Smooth muscle cell (in vitro differentiated cells): ENCODE data around the gene ZNF474. TPM values are rescaled to one million over a fixed set of nuclear protein-coding genes. Genes with fewer than 3 reads are reported as not detected.

Experiments used
- DNase-seq: peaks from one replicate; lab custom pipeline; 2025; ENCODE audit not compliant: unreplicated experiment; lab: John Stamatoyannopoulos, UW
- H2AFZ ChIP-seq: fragments of 200-600 bp; sonication (generic); 2 replicates; pipeline ENCODE4 v1.6.0; 2016; ENCODE audit warnings: antibody characterized with exemption, low read depth, mild to moderate bottlenecking
- H3F3A ChIP-seq: fragments of 200-600 bp; sonication (generic); 2 replicates; pipeline ENCODE4 v1.6.0; 2017; ENCODE audit warnings: antibody characterized with exemption, low read depth
- H3K27ac ChIP-seq: fragments of 200-600 bp; sonication (generic); 2 replicates; pipeline ENCODE4 v1.5.1; 2016; ENCODE audit warnings: low read depth, mild to moderate bottlenecking
- H3K27me3 ChIP-seq: fragments of 200-600 bp; sonication (generic); 2 replicates; pipeline ENCODE4 v1.6.1; 2016; ENCODE audit warnings: low read depth, mild to moderate bottlenecking
- H3K36me3 ChIP-seq: fragments of 200-600 bp; sonication (generic); 2 replicates; pipeline ENCODE4 v1.5.1; 2016; ENCODE audit warnings: low read depth
- H3K4me1 ChIP-seq: fragments of 200-600 bp; sonication (generic); 2 replicates; pipeline ENCODE4 v1.5.1; 2016; ENCODE audit warnings: low read depth
- H3K4me2 ChIP-seq: fragments of 200-600 bp; sonication (generic); 2 replicates; pipeline ENCODE4 v1.6.0; 2016; ENCODE audit warnings: mild to moderate bottlenecking
- H3K4me3 ChIP-seq: fragments of 200-600 bp; sonication (generic); 2 replicates; pipeline ENCODE4 v1.5.1; 2016; ENCODE audit warnings: mild to moderate bottlenecking
- H3K79me2 ChIP-seq: fragments of 200-600 bp; sonication (generic); 2 replicates; pipeline ENCODE4 v1.6.0; 2016; ENCODE audit warnings: low read depth, mild to moderate bottlenecking
- H3K9ac ChIP-seq: fragments of 200-600 bp; sonication (generic); 2 replicates; pipeline ENCODE4 v1.6.0; 2016; ENCODE audit warnings: low read depth
- H3K9me3 ChIP-seq: fragments of 200-600 bp; sonication (generic); replicated peaks from 2 replicates; pipeline ENCODE4 v1.5.1; 2016; ENCODE audit warnings: low read depth
- H4K20me1 ChIP-seq: fragments of 200-600 bp; sonication (generic); 2 replicates; pipeline ENCODE4 v1.6.0; 2016; ENCODE audit warnings: low read depth
- CTCF ChIP-seq: fragments of 200-600 bp; sonication (generic); IDR thresholded peaks from 2 replicates; pipeline ENCODE4 v1.5.1; 2017; ENCODE audit warnings: borderline replicate concordance, mild to moderate bottlenecking, antibody characterized with exemption; ENCODE audit not compliant: insufficient read depth, poor library complexity, severe bottlenecking
- WGBS: methylation state at CpG from one replicate; pipeline ENCODE4 v1.1.7; 2016; ENCODE audit warnings: low lambda C conversion rate; 5-methylcytosine and 5-hydroxymethylcytosine counted together
- polyA plus RNA-seq: library from polyadenylated mRNA; unstranded; fragments of >200 nt; fragmentation: Nextera tagmentation; extraction: Ambion mirVana; gene quantifications from 2 replicates; pipeline ENCODE4 v1.2.1, GENCODE V29; 2016
- total RNA-seq: library from RNA; depleted of rRNA; stranded (reverse); fragments of >200 nt; gene quantifications from 2 replicates; pipeline ENCODE4 v1.2.3, GENCODE V29; 2014

Gene ZNF474
- total and polyA plus RNA-seq, 2 experiments from 2014 or later = 1.1 to 2.2 TPM

- H3K36me3 ChIP-seq = no peaks in the 10 kb centered on the region
- H3F3A ChIP-seq = peaks cover 24% of the 10 kb centered on the region
- no peaks in the 10 kb centered on the region for H4K20me1 ChIP-seq
- no peak overlapping the region for H3K27ac ChIP-seq
- H2AFZ ChIP-seq = no peak overlapping the region
- no peaks in the 10 kb centered on the region for H3K9me3 ChIP-seq
- H3K79me2 ChIP-seq = no peaks in the 10 kb centered on the region
- WGBS = 95% methylated on average over 3 of the region's 3 CpGs
- no peak overlapping the region for H3K9ac ChIP-seq
- no peak overlapping the region for H3K4me3 ChIP-seq
- no peaks in the 10 kb centered on the region for H3K27me3 ChIP-seq
- DNase-seq = no peak
- H3K4me2 ChIP-seq = no peak overlapping the region
- TF ChIP-seq CTCF = no peak
- H3K4me1 ChIP-seq = peaks cover 10% of the 10 kb centered on the region
Measured at GRCh38 chr5:122165559-122166078, 36.3 kb downstream of the ZNF474 start.

- H3K4me1 ChIP-seq = peaks cover 4% of the 10 kb centered on the region
- no peaks in the 10 kb centered on the region for H3K36me3 ChIP-seq
- peaks cover 5% of the 10 kb centered on the region for H3F3A ChIP-seq
- no peak overlapping the region for H3K27ac ChIP-seq
- DNase-seq = no peak
- no peak overlapping the region for H3K9ac ChIP-seq
- TF ChIP-seq CTCF = no peak
- no peaks in the 10 kb centered on the region for H3K79me2 ChIP-seq
- H2AFZ ChIP-seq = no peak overlapping the region
- no peaks in the 10 kb centered on the region for H3K9me3 ChIP-seq
- H3K4me3 ChIP-seq = no peak overlapping the region
- no peaks in the 10 kb centered on the region for H3K27me3 ChIP-seq
- WGBS = 98% methylated on average over 4 of the region's 4 CpGs
- no peaks in the 10 kb centered on the region for H4K20me1 ChIP-seq
- H3K4me2 ChIP-seq = no peak overlapping the region
Measured at GRCh38 chr5:122169350-122170103, 40.2 kb downstream of the ZNF474 start.

GRCh38 chr5:122170620-122171019, 41.3 kb downstream of the ZNF474 start:
- Histone ChIP-seq H3K4me2 (no peak overlapping the region), H4K20me1 (no peaks in the 10 kb centered on the region), H3K27me3 (no peaks in the 10 kb centered on the region), H3K4me3 (no peak overlapping the region), H3F3A (no peaks in the 10 kb centered on the region), H3K27ac (no peak overlapping the region), H3K79me2 (no peaks in the 10 kb centered on the region), H2AFZ (no peak overlapping the region), H3K9me3 (no peaks in the 10 kb centered on the region), H3K36me3 (no peaks in the 10 kb centered on the region), H3K9ac (no peak overlapping the region), H3K4me1 (peaks cover 4% of the 10 kb centered on the region)
- no peak for TF ChIP-seq CTCF
- WGBS = 47% methylated on average over 4 of the region's 4 CpGs
- DNase-seq = no peak

GRCh38 chr5:122172207-122172606, 42.9 kb downstream of the ZNF474 start:
- 100% methylated on average over 1 of the region's 1 CpG for WGBS
- peaks cover 4% of the 10 kb centered on the region for H3K4me1 ChIP-seq
- no peak overlapping the region for H3K27ac ChIP-seq
- TF ChIP-seq CTCF = no peak
- DNase-seq = no peak
- no peaks in the 10 kb centered on the region for H3K9me3 ChIP-seq
- H4K20me1 ChIP-seq = no peaks in the 10 kb centered on the region
- no peak overlapping the region for H3K9ac ChIP-seq
- H3K4me3 ChIP-seq = no peak overlapping the region
- no peaks in the 10 kb centered on the region for H3K79me2 ChIP-seq
- H3K27me3 ChIP-seq = no peaks in the 10 kb centered on the region
- no peak overlapping the region for H3K4me2 ChIP-seq
- H3F3A ChIP-seq = no peaks in the 10 kb centered on the region
- no peak overlapping the region for H2AFZ ChIP-seq
- no peaks in the 10 kb centered on the region for H3K36me3 ChIP-seq
